RWPE1 (cell line): Measurements from ENCODE around the gene SLC4A3.

ENCODE experiments used
- CTCF ChIA-PET: fragments of 350-600 bp; sonication (Branson Sonifier 250); formaldehyde crosslinking; extraction: SDS; loops from one replicate; lab custom pipeline; 2021; lab: Yijun Ruan, JAX
- POLR2A ChIA-PET: fragments of 400-600 bp; formaldehyde crosslinking; extraction: SDS; loops from one replicate; lab custom pipeline; 2020; ENCODE audit warnings: antibody characterized with exemption; ENCODE audit not compliant: low non-redundant PET; lab: Yijun Ruan, JAX
- DNase-seq: peaks from one replicate; pipeline ENCODE4 v3.0.0; 2012; ENCODE audit warnings: low spot score
- H3K27ac ChIP-seq: fragments of 450-650 bp; 2 replicates; pipeline ENCODE4 v1.5.1; 2017
- CTCF ChIP-seq: fragments of 450-650 bp; conservative IDR thresholded peaks from 2 replicates; pipeline ENCODE4 v1.5.1; 2017; ENCODE audit warnings: low read depth, mild to moderate bottlenecking

The SLC4A3 gene

GRCh38 chr2:219671279-219671678 lies 43.8 kb downstream of the SLC4A3 start:
- ChIA-PET POLR2A (no interaction called here), CTCF (no interaction called here)
- no peak overlapping the region for H3K27ac ChIP-seq
- TF ChIP-seq CTCF = no peak
- DNase-seq = no peak

- POLR2A ChIA-PET = no interaction called here
- no peak overlapping the region for H3K27ac ChIP-seq
- no peak for TF ChIP-seq CTCF
- CTCF ChIA-PET = interaction anchor here (0.6 kb wide), 1 partner anchor 26 kb away, joined by 3 read pairs; no protein-coding TSS in a partner anchor
- no peak for DNase-seq
Measured at GRCh38 chr2:219672406-219672805, 45.0 kb downstream of the SLC4A3 start.

GRCh38 chr2:219675221-219675620 lies 47.8 kb downstream of the SLC4A3 start:
- H3K27ac ChIP-seq = no peak overlapping the region
- no peak for TF ChIP-seq CTCF
- no peak for DNase-seq
- CTCF ChIA-PET = interaction anchor here (0.9 to 1.7 kb wide), 3 partner anchors 14 to 131 kb away, joined by 4 to 6 read pairs (median 6); partner anchors contain the start of genes CHPF and TMEM198
- POLR2A ChIA-PET = no interaction called here

GRCh38 chr2:219676586-219676985 lies 49.2 kb downstream of the SLC4A3 start:
- no peak for TF ChIP-seq CTCF
- CTCF ChIA-PET = interaction anchor here (0.6 to 0.7 kb wide), 2 partner anchors 18 to 1684 kb away, joined by 3 to 7 read pairs; no protein-coding TSS in a partner anchor
- DNase-seq = no peak
- POLR2A ChIA-PET = interaction anchor here (0.6 kb wide), 1 partner anchor 9 kb away, joined by 10 read pairs; no protein-coding TSS in a partner anchor
- no peak overlapping the region for H3K27ac ChIP-seq

- TF ChIP-seq CTCF = no peak
- POLR2A ChIA-PET = no interaction called here
Measured at GRCh38 chr2:219679041-219679440, 51.6 kb downstream of the SLC4A3 start.

GRCh38 chr2:219679571-219679970 lies 52.1 kb downstream of the SLC4A3 start:
- ChIA-PET CTCF (interaction anchor here (0.6 kb wide), 1 partner anchor 33 kb away, joined by 4 read pairs; no protein-coding TSS in a partner anchor), POLR2A (no interaction called here)
- H3K27ac ChIP-seq = no peak overlapping the region
- DNase-seq = no peak
- TF ChIP-seq CTCF = no peak

More at GRCh38 chr2:219679041-219679440, 51.6 kb downstream of the SLC4A3 start:
- no peak overlapping the region for H3K27ac ChIP-seq
- CTCF ChIA-PET = interaction anchor here (0.6 kb wide), 3 partner anchors 36 to 915 kb away, joined by 3 read pairs; no protein-coding TSS in a partner anchor
- DNase-seq = no peak
